ENCODE data around the gene PGLYRP2. TPM values are rescaled to one million over a fixed set of nuclear protein-coding genes. Genes with fewer than 3 reads are reported as not detected.
A peak's percentile ranks its signal among the peaks of the same experiment; 100 is the strongest.

PGLYRP2 gene
- total RNA-seq, 1 donor from 2014 or later, result not detected

GRCh38 chr19:15427991-15428471, 51.3 kb downstream of the PGLYRP2 start:
- no peaks in the 10 kb centered on the region for H3K9me3 ChIP-seq (ENCODE audit: low read depth)
- peaks cover 5% of the 10 kb centered on the region for H3K4me1 ChIP-seq
- no peak overlapping the region for H3K4me3 ChIP-seq
- H2AFZ ChIP-seq (replicated peaks), result no peak overlapping the region
- no peak overlapping the region for H3K27ac ChIP-seq
- peaks cover 6% of the 10 kb centered on the region for H3K9me3 Mint-ChIP-seq
- H3K4me1 Mint-ChIP-seq, result peaks cover 20% of the 10 kb centered on the region
- H4K20me1 ChIP-seq (ENCODE audit: low read depth), result peaks cover 27% of the 10 kb centered on the region
- peaks cover 36% of the 10 kb centered on the region for H3K79me2 ChIP-seq (ENCODE audit: low read depth)
- TF ChIP-seq CTCF (IDR thresholded peaks at IDR 0.05) (no peak), EZH2 (IDR thresholded peaks at IDR 0.05) (no peak), EZH2phosphoT487 (IDR thresholded peaks at IDR 0.05) (no peak)
- no peak overlapping the region for H3K9ac ChIP-seq
- H3K27me3 Mint-ChIP-seq (ENCODE audit: insufficient read depth, low read depth), result peaks cover 4% of the 10 kb centered on the region
- no peaks in the 10 kb centered on the region for H3K27me3 ChIP-seq
- no peak overlapping the region for H3K27ac Mint-ChIP-seq
- H3F3A ChIP-seq (ENCODE audit: low read depth), result peaks cover 4% of the 10 kb centered on the region
- no peak for DNase-seq (ENCODE audit: low spot score)
- no peak overlapping the region for H3K4me3 Mint-ChIP-seq
- peaks cover 25% of the 10 kb centered on the region for H3K36me3 Mint-ChIP-seq
- H3K4me2 ChIP-seq, result no peak overlapping the region
- peaks cover 5% of the 10 kb centered on the region for H3K36me3 ChIP-seq

DNA sequence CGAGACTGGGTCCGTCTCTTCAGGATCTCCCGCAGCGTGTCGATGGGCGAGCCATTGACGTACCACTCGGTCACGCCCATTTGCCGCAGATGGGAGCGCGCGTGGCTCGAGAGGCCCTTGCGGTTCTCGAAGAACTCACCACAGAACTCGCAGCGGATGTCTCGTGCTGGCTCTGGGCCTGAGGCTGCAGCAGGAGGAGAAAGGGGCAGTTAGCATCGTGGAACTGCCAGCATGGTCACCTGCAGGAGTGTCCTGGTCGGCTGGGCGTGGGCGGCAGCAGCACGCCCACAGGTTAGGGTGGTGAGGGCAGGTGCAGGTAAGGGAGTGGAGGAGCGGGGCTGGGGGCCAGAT, 52.0 kb downstream of the PGLYRP2 start:
- Mint-ChIP-seq H3K27me3 (ENCODE audit: insufficient read depth, low read depth) (peaks cover 4% of the 10 kb centered on the region), H3K4me1 (peaks cover 18% of the 10 kb centered on the region)

DNA sequence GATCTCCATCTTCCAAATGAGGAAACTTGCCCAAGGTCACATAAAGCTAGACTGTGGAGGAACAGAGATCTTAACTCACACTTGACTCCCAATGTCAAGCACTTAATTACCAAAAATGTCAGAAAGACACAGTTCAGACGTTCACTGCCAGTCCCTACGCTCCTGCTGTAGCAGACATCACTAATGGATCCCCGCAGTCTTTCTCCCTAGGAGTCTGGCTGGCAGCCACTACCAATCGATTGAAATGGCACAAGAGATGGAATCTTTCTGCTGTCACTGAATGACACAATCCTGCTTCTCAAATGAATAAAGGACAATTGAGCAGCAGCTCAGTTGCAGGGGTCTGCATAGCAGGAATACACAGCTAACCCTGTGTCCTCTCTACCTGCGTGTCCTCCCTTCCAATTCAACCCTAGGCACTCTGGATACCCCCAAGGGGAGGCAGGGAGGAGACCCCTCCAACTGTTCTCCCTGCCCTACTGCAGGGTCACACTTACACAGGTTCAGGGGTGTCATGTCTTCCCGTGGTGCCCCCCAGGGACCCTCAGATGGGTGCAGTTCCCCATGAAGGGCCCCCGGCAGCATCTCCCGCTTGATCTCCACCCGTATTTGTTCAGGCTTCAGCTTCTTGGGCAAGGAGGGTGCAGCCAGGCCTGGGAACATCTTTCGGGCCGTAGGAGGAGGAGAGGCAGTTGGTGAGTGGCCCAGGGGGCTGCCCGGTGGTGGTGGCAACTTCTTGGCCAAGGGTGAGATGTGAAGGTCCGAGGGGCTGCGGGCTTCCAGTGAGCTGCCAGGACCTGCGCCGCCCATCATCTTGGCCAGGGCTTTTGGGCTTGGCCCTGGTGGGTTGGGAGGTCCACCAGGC, 52.6 kb downstream of the PGLYRP2 start:
- H3K27ac Mint-ChIP-seq, result no peak overlapping the region
- H3K36me3 Mint-ChIP-seq, result peaks cover 32% of the 10 kb centered on the region
- H3K4me3 Mint-ChIP-seq, result peak overlapping the region; percentile 43
- Histone ChIP-seq H3K27me3 (no peaks in the 10 kb centered on the region), H3K4me1 (peaks cover 5% of the 10 kb centered on the region), H3K9ac (no peak overlapping the region), H4K20me1 (ENCODE audit: low read depth) (peaks cover 27% of the 10 kb centered on the region), H3K36me3 (peaks cover 5% of the 10 kb centered on the region), H3F3A (ENCODE audit: low read depth) (no peaks in the 10 kb centered on the region), H3K27ac (no peak overlapping the region), H3K9me3 (ENCODE audit: low read depth) (no peaks in the 10 kb centered on the region), H3K79me2 (ENCODE audit: low read depth) (peaks cover 31% of the 10 kb centered on the region), H3K4me3 (no peak overlapping the region), H3K4me2 (no peak overlapping the region), H2AFZ (replicated peaks) (no peak overlapping the region)
- peaks cover 15% of the 10 kb centered on the region for H3K4me1 Mint-ChIP-seq
- no peak for DNase-seq (ENCODE audit: low spot score)
- H3K9me3 Mint-ChIP-seq, result peaks cover 6% of the 10 kb centered on the region
- peaks cover 4% of the 10 kb centered on the region for H3K27me3 Mint-ChIP-seq (ENCODE audit: insufficient read depth, low read depth)
- no peak for TF ChIP-seq CTCF (IDR thresholded peaks at IDR 0.05)
- no peak for TF ChIP-seq EZH2phosphoT487 (IDR thresholded peaks at IDR 0.05)
- TF ChIP-seq EZH2 (IDR thresholded peaks at IDR 0.05), result no peak

More for the DNA sequence above, 52.0 kb downstream of the PGLYRP2 start:
- H4K20me1 ChIP-seq (ENCODE audit: low read depth), result peaks cover 27% of the 10 kb centered on the region
- TF ChIP-seq CTCF (IDR thresholded peaks at IDR 0.05), result no peak
- no peak for TF ChIP-seq EZH2 (IDR thresholded peaks at IDR 0.05)
- TF ChIP-seq EZH2phosphoT487 (IDR thresholded peaks at IDR 0.05), result no peak
- H3K9ac ChIP-seq, result no peak overlapping the region
- Mint-ChIP-seq H3K27ac (no peak overlapping the region), H3K4me3 (peak overlapping the region; percentile 43), H3K9me3 (peaks cover 6% of the 10 kb centered on the region), H3K36me3 (peaks cover 30% of the 10 kb centered on the region)
- H2AFZ ChIP-seq (replicated peaks), result no peak overlapping the region
- H3K27ac ChIP-seq, result no peak overlapping the region
- H3K4me3 ChIP-seq, result no peak overlapping the region
- H3K27me3 ChIP-seq, result no peaks in the 10 kb centered on the region
- H3K36me3 ChIP-seq, result peaks cover 5% of the 10 kb centered on the region
- H3K4me1 ChIP-seq, result peaks cover 5% of the 10 kb centered on the region
- no peak for DNase-seq (ENCODE audit: low spot score)
- peaks cover 36% of the 10 kb centered on the region for H3K79me2 ChIP-seq (ENCODE audit: low read depth)
- no peak overlapping the region for H3K4me2 ChIP-seq
- H3K9me3 ChIP-seq (ENCODE audit: low read depth), result no peaks in the 10 kb centered on the region
- H3F3A ChIP-seq (ENCODE audit: low read depth), result no peaks in the 10 kb centered on the region

Data from neural progenitor cell (in vitro differentiated cells).